ENCODE results near the gene FOXP1. TPM values are rescaled to one million over a fixed set of nuclear protein-coding genes. Genes with fewer than 3 reads are reported as not detected.

FOXP1 gene
- total RNA-seq, 1 donor from 2014 or later = 74.2 TPM

DNA sequence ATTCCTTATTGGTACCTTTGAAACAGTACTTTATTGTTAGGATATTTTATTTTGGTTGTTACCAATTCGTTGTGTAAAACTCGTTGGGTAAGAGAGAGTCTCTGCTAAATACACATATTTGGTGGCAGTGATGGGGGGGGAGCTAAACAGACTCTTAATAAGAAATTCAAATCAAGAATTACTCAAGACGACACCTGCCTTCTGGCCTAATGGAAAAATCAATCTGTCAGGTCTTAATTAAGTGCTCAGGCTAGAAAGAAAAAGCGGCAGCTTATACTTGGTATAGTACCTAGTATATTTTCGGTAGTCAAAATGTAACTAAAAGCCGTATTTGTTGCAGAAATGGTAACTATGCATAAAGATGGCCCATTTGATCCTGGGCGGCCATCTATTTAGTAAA lies 18.2 kb downstream of the FOXP1 start:
- DNase-seq (ENCODE audit: low spot score) = no peak

DNA sequence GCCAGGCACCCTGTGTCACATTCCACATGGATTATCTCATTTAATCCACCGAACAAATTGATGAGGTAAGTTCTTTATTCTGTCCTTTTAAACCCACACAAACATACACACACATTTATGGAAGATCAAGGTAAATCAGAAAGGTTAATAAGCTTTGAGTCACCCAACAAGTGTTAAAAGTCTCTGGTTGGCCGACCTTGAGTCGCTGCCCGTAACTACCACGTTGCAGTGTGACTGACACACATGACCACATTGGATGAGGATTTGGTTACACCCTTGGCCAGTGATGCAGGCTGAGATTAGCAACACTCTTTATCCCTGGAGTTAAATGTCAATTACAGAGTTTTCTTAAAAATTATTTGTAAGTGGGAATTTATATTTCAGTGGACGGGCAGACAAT lies 19.2 kb downstream of the FOXP1 start:
- DNase-seq (ENCODE audit: low spot score) = no peak

DNA sequence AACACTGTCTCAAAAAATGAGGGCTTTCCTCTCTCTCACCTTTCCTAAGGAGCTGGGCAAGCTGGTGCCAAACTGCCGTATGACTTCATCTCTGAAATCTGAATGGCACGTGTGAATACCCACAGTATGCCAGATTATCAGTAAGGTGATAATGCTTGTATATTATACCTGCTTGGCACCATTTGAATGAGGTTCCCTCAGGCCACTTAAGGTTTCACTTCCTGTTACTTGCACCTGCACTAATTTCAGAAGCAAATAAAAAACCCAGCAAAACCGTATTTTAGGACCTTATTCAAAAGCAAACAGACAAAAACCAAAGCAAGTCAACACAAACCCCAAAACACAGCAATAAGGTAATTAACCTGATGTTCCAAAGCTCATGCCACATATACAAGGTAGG lies 19.7 kb downstream of the FOXP1 start:
- no peak for DNase-seq (ENCODE audit: low spot score)

DNA sequence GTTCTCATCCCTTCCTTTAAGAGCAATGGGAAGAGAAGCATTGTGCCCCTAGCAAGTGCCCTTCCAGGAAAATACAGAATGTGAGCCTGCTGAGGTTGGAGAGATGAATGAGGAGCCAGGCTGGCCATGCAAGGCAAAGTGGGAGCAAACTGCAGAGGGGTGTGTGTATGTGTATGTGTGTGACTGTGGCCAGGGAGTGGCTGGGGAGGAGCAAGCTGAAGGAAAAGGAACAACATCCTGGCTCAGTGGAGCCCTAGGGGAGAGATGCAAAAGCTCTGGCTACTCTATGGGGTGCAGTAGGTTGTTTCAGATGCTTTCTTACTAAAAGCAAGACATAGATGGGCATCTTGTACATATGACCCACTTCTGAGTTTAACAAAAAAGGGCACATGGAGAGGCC lies 20.6 kb downstream of the FOXP1 start:
- DNase-seq (ENCODE audit: low spot score) = no peak

DNA sequence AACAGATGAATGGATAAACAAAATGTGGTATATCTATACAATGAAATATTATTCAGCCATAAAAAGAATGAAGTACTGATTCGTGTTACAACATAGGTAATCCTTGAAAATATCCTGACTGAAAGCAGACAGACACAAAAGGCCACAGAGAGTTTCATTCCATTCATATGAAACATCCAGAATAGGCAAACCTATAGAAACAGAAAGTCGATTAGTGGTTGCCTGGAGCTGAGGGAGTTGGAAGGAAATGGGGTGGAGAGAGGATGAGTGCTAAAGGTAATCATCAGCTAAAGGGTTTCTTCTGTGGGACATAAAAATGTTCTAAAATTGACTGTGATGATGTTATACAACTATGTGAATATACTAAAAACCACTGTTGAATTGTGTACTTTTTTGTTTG lies 22.9 kb downstream of the FOXP1 start:
- DNase-seq (ENCODE audit: low spot score) = no peak

DNA sequence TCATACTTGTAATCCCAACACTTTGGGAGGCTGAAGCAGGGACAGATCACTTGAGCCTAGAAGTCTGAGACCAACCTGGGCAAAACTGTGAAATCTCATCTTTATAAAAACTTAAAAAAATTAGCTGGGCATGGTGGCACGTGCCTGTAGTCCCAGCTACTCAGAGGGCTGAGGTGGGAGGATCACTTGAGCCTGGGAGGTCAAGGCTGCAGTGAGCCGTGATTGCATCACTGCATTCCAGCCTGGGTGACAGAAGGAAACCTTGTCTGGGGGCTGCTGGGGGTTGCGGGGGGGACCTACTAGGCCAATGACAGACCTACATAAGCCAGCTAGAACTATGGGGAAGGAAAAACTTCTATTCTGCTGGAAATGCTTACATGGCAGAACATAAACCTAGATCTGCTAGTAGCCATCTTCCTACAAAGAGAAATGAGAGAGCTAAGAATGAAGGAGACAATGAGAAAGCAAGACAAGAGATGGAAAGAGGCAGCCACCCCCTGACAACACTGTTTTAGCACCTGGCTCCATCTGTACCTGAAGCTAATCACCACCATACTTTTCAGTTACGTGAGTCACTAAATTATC lies 23.9 kb downstream of the FOXP1 start:
- DNase-seq (ENCODE audit: low spot score) = no peak

DNA sequence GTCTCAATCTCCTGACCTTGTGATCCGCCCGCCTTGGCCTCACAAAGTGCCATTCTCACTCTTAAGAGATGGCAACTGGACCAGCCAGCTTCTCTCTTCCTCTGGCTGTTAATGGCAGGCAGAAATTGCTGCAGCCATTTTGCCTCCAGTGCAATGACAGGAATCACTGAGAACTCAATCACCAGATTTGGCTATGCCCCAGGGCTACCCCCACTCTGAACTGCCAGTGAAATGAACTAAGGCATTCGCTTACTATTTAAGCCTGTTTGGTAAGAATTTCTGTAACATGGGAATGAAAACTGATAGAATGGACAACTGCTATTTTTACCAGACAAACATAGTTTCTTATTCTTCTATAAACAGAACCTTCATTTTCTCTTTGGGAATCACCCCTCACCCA lies 24.5 kb downstream of the FOXP1 start:
- DNase-seq (ENCODE audit: low spot score) = no peak

DNA sequence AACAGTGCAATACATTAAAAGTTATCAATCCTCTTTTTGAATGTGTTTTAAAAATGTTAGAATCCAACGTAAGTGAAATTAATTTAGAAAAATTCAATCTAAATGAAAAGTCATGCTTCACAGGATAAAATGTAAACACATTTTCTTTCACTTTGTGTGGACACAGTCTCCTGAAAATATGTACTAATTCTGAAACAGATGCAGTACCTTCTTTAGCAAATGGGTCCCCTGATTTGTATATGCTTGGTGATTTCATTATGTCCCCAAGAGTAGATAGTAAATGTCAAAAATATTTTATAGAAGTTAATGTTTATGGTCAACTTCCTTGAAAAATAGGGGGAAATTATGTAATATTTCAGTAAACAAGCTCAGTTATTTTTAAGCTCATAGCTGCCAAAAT lies 28.9 kb downstream of the FOXP1 start:
- DNase-seq (ENCODE audit: low spot score) = no peak

DNA sequence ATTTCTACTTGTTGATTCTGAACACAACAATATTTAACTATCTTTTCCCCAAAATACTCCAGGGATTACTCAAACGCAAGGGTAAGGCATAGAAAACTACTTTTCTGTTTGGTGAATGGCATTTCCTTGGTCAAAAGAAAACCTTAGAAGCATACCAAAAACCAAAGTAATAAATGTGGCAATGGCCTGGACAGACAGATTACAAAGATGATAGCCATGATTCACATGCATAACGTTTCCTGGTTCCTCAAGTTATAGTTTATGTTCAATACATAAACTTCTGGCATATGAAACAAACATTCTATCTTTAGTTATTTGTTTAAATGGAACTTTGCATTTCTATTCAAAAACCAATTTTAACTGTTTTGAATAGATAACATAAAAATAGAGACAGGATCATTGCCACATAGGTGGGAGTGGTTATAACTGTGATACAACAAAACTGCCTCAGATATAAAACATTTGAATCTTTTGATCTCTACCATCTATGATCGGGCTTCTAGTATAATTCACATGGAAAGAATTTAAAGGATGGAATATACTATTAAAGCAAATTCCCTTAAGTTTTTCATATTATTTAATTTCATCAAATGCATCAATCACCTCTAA lies 32.1 kb downstream of the FOXP1 start:
- DNase-seq (ENCODE audit: low spot score) = no peak

DNA sequence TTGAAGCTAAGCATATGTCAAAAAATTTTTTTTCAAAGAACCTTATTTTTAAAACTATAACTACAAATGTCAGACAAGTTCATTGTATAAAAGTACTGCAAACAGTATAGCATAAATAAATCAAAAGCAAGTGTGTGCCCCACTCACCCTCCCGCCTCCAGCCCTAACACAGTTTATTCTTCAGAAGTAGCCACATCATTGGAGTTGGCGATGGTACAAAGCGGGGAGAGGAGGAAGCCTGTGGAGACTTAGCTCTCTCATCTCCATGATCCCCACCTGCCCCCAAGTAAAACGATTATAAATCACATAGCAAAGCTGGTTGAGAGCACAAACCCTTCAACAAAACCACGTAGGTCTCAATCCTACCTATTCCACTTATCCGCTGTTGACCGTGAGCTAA lies 33.6 kb downstream of the FOXP1 start:
- DNase-seq (ENCODE audit: low spot score) = no peak

DNA sequence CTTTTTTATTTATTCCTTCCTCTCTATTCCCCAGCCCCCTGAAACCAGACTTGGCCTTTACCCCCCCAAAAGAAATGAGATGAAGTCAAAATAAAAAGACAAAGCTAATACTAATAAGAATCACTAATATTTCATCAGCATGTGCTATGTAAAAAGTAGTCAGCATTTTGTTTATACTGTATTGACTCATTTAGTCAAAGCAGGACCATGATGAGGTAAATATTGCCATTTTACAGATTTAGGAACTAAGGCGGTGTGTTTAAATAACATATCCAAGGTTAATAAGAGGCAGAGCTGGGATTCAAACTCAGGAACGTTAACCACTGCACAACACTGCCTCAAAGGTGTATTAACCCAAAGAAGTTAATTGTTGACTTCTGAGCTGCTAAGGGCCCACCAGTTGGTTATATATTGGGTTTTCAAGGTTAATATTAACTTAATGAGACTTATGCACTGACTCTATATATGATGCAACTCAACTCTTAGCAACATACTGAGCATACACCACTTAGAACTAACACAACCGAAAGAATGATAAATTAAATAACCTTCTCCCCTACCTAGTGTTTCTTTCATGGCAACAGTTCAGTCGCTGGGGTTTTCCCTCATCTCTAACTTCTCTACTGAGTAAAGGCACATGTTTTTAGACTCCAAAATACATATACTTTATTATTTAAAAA lies 34.7 kb downstream of the FOXP1 start:
- no peak for DNase-seq (ENCODE audit: low spot score)

DNA sequence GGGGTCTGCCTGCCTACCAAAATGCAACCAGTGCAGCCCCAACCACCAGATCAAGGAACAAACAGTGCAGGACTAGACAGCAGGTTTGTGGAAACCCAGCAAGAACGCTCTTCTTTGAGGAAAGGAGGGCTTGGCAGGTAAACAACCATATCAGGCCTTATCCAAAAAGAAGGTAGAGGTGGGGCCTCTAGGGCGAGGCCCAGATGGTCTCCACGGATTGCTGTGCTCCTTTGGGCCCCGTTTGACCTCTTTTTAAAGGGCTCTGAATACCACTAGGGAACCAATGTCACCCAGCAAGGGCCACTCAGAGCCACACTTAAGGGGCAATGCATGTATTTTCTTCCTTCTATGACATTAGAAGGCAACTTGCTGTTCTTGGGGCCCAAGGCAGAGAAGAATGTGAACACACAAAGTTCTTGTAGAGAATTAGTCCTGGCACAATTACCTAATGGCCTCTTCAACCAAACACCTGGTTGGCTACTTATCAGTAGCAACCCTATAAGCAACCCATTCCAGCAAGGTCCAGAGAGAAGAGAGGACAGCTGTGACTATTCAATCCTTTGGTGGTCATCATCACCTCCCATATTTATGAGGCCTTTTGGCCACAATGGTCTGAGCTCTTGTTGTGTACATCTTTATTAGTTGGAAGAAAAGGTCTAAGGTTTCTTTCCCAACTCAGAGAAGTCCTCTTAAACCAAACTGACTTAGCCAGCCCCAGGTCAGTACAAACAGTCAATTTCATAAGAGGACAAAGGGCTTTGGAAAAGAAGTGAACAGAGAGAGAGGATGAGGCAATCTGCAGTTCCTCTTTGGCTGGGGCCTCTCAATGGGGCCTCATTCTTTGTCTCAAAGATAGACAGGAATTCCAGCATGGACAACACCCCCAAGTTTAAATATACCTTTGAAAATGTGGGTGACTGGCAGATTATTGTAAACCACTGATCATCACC lies 36.0 kb downstream of the FOXP1 start:
- no peak for DNase-seq (ENCODE audit: low spot score)

DNA sequence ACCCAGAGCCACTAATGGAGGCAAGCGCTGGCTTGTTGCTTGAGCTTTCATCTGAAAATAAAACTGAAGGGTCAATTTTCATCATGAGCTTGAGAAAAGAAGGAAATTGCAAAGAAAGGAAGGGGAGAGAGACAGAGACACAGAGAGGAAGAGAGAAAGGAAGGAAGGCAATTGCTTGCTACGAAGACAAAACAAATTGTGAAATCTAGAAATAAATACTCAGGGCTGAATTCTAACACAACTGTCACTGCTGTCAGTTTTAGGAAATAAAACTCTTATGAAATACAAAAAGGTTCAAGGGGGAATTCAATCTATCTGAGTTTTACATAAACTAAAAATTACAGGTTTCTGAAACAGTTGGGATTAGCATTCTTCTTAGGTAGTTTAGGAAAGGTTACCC lies 36.7 kb downstream of the FOXP1 start:
- DNase-seq (ENCODE audit: low spot score) = no peak

DNA sequence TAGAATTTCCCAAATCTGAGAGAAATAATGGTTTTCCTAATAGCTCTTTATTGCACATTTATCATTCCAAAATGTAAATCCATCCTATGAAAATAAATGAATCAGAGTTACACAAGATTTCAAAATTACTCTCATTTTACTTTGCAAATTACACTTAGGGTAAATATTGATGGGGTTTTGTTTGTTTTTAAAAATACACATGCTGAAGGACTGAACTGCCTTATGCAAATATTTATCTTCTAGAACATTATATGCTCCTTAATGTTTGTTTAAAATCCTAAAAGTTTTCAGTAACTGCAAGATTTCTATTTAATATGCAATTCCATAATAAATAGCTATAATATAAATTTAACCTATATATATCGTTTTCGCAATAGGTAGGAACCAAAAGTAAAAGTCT lies 38.2 kb downstream of the FOXP1 start:
- no peak for DNase-seq (ENCODE audit: low spot score)

DNA sequence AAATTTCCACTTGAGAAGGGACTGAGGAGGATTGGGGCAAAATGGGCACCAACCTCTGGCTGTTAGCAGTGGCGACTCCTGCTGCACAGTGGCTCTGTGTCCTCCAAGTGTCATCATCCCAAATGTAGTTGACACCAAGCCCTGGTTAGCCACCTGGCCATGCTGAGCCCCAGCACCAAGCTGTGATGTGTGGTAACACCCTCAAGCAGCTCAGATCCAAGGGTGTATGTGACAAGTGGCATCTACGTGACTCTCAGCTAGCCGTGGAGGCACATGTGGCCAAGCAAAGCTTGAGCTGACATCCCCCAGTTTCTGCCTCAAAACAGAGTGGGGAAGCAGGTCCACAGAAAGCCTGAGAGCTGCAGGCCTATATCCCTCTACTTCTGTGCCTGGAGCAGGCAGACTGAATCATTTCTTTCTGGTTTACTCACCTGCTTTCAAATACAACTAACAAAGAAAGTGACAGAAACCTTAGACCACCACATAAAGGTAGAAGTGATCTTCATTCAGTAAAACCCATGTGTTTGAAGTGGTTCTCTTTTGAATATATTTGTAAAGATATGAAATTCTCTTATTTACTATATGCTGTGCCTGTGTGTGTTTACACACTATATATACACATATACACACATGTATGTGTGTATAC lies 40.0 kb downstream of the FOXP1 start:
- no peak for DNase-seq (ENCODE audit: low spot score)

DNA sequence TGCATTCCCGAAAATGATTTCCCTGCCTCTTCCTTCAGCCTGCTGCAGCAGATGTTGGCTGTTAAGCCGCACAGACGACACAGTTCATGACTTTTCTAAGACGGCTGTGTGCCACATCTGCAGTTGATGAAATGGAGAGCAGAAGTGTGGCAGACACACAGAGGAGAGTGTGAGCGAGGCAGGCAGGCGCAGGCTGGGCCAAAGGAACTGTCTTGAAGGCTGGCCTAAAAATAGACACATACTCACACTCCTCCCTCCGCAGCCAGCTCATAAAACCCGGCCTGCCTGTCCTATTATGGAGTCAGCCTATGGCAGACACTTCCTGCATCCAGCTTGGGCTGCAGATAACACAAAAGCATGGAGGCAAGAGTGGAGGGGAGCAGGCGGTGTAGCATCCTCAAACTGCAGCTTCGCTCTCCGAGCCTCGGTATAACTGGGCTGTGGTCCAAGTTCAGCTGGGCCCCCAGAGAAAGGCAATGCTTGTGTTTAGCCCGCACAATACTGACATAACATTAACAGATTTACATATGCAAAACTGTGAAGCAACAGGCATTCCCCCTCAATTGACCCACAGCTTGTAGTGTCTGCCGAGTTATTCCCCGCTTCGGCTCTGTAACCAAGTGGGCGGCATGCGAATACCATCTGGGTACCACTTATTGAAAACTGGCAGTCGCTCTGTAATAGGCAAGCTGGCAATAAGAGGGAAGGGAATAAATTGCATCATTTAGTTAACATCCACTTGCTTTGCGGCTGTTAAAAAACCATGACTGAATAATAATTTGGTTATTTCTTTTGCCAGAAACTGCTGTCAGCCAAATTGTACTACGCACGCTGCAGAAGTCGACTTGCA lies 40.8 kb downstream of the FOXP1 start:
- no peak for DNase-seq (ENCODE audit: low spot score)

DNA sequence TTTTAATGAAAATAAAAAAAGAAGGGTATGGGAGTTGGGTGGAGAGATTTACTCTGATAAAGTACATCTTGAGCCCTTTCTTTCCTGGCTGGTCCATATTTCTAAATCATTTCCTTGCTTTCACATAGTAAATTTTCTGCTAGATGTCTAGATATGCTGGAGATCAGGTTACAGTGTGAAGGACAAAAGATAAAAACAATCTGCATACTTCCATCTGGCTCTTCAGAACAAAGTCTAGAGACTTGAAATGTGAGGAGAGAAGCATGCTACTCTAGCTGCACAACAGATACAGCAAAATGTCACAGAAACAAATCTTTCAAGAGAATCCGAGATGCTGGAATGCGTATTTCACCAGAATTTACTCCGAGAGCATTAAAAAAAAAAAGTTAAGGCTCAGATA lies 42.2 kb downstream of the FOXP1 start:
- no peak for DNase-seq (ENCODE audit: low spot score)

DNA sequence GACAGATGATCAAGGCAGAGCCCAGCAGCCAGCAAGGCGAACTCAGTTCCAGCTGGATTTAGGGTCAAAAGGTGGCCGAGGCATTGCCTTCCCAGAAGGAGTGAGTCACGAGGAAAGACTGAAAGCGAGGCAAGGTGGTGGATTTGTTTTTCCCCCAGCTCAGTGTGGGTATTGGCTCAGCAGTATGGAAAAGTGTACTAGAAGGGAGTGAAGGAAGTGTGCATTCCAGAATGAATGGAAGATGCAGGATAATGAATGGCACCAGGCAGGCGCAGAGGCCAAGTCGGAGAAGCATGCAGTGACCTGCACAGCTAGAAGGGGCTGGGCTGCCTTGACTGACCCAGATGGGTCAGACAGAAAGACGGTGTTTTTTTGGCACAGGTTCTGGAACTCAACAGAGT lies 46.3 kb downstream of the FOXP1 start:
- DNase-seq (ENCODE audit: low spot score) = no peak

DNA sequence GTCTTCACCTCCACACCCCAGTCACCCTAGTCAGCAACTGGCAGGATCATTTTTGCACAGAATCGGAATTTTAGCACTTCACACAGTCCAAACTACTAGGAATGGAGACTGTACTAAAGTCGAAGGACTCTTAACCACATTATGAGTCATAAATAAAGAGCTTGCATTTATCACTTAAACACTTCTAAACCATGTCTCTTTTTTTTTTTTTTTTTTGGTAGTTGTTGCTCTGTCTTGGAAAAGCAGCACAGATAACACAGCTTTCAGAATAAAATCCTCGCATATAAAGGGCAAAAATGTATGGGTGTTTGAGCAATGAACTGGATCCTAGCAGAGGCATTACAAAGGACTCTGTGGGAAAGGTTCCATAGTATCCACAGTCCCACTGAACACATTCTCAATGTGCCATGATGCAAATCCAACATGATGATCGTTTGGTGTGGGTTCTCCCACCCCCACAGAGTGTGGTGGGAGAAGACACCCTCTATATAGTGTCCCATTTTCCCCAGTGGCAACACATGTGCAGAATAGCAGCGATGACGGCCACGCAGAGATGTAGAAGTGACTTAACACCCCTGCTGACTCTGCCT lies 47.1 kb downstream of the FOXP1 start:
- no peak for DNase-seq (ENCODE audit: low spot score)

DNA sequence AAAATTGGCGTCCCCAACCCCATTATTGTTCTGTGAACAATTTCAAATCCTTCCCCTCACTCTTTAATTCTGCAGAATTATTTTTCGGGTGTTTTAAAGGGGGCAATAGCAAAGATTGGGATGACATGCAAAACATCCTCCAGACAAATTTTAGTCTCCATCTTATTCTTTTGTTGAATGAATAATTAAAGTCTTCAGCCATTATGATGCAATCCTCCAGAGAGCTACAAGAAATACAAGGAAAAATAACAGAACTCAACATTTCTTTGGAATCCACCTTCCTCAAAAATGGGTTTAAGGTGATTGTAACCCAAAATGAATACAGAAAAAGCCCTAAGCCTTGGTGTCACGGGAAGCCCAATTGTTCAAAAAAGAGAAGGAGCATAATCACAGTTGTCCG lies 49.9 kb downstream of the FOXP1 start:
- DNase-seq (ENCODE audit: low spot score) = no peak

Measured in mesenteric fat pad (tissue), 1 donor.